ENCODE results near the gene GZMA.

The GZMA gene

GRCh38 chr5:55110217-55110616 is 7.8 kb downstream of the GZMA start:
- DNase-seq (ENCODE audit: low spot score): no peak

GRCh38 chr5:55113327-55113726 is 10.9 kb downstream of the GZMA start:
- no peak for DNase-seq (ENCODE audit: low spot score)

DNA sequence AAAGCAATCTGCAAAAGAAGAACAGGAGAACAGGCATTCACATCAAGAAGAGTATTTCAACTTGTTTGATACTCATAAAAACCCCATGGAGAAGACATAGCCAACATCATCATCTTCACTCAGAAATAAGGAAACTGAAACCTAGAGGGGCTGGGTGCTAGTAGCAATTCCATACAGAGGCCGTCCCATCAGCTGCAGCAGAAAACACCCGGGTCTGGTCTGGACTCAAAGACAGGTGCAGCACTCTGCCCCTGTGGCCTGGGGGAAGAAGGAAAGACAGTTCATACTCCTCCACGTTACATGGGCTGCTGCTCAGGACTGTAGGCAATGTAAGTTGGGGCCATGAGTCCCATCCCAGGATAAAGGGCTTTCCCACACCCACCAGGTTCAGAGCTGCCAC is 11.6 kb downstream of the GZMA start:
- no peak for DNase-seq (ENCODE audit: low spot score)

GRCh38 chr5:55123365-55123764 is 20.9 kb downstream of the GZMA start:
- DNase-seq (ENCODE audit: low spot score): no peak

DNA sequence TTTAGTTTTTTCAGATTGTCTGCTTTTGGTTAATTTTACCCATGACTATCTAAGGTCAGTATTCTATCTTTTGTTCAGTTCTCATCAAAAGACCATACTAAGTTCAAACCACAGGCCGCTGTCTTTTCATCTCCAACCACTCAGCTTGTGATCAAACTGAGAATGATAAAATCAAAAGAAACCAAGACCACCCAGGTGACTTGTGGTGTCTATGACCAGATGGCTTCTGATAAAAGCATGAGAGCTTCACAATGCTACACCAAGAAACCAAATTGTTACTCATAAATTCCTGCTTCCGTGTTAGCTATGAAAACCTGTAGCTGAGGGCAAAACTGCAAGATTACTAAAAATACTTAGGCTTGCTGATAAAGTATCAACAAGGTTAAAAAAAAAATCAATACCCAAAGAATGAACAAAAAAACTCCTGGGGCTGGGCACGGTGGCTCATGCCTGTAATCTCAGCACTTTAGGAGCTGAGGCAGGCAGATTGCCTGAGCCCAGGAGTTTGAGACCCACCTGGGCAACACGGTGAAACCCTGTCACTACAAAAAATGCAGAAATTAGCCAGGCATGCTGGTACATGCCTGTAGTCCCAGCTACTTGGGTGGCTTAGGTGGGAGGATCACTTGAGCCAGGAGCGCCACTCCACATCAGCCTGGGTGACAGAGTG is 31.7 kb downstream of the GZMA start:
- peak; percentile 71 for DNase-seq (ENCODE audit: low spot score)

GRCh38 chr5:55136521-55136920 is 34.1 kb downstream of the GZMA start:
- DNase-seq (ENCODE audit: low spot score): no peak

- DNase-seq (ENCODE audit: low spot score): no peak
Measured at GRCh38 chr5:55140908-55141665, 38.6 kb downstream of the GZMA start.

- peak; percentile 27 for DNase-seq (ENCODE audit: low spot score)
Measured at GRCh38 chr5:55141945-55142690, 39.7 kb downstream of the GZMA start.

DNA sequence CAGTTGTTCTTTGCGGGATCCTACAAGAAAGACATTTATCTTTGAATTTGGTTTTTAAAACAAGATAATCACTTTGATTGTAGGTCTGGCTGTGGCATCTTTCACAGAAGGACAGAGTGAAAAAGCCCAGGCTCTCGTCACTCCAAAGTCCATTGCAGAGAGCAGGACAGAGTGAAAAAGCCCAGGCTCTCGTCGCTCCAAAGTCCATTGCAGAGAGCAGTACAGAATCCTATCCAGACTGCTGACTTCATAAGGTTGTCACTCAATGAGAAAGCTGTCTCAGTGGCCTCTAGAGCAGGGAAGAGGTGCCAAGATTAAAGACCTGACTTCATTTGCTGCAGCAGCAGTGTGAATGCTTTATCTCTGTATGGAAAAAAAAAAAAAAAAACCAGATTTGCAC is 41.2 kb downstream of the GZMA start:
- no peak for DNase-seq (ENCODE audit: low spot score)

- DNase-seq (ENCODE audit: low spot score): no peak
Measured at GRCh38 chr5:55146080-55146479, 43.6 kb downstream of the GZMA start.

DNA sequence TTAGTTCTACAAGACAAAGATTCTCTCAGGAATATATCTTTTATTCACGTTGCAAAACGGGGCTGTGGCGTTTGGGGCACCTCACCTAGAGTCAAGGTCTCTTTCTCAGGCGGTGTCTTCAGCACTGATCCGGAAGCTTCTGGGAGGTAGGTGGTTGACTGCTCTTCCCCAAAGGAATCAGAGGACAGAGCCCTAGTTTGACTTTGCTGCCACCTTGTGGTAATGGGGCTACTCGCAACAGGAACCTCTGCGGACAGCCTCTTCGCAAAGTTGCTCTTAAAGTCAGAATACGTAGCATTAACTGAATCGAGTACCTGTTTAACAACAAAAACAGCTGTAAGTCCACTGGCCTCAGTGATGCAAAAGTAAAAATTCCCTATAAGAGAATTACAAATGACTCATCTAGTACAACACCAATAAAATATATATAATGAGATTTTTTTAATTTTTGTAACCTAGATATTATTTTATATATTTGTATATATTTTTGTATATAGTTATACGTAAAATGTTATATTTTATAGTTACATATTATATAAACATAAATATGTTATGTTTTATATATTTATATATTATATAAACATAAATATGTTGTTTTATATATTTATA is 44.2 kb downstream of the GZMA start:
- peak; percentile 91 for DNase-seq (ENCODE audit: low spot score)

GRCh38 chr5:55149308-55149795 is 46.9 kb downstream of the GZMA start:
- DNase-seq (ENCODE audit: low spot score): no peak

- DNase-seq (ENCODE audit: low spot score): no peak
Measured at GRCh38 chr5:55151923-55152842, 49.7 kb downstream of the GZMA start.

GRCh38 chr5:55154873-55155272 is 52.4 kb downstream of the GZMA start:
- no peak for DNase-seq (ENCODE audit: low spot score)

Measured in activated CD4-positive, alpha-beta T cell treated with anti-CD3 and anti-CD28 coated beads, Interleukin-2, Interleukin-4, amounts not matched to agents 100 ng/mL and 50 ng/mL, durations not matched to agents 16 hours and 8 hours (primary cell).